Neural progenitor cell (in vitro differentiated cells): ENCODE measurements around the gene EFCAB8.

Experiments
- EZH2 ChIP-seq: fragments of 200-600 bp; sonication (generic); IDR thresholded peaks from 2 replicates; pipeline ENCODE4 v1.6.1; 2017; ENCODE audit warnings: antibody characterized with exemption, mild to moderate bottlenecking, moderate library complexity
- EZH2phosphoT487 ChIP-seq: fragments of 200-600 bp; sonication (generic); IDR thresholded peaks from 2 replicates; pipeline ENCODE4 v1.6.1; 2017; ENCODE audit warnings: antibody characterized with exemption
- TF ChIP-seq, protein P1 (sequence below): fragments of 200-600 bp; sonication (generic); IDR thresholded peaks from 2 replicates; pipeline ENCODE4 v1.5.1; 2017; ENCODE audit warnings: antibody characterized with exemption, mild to moderate bottlenecking

DNA sequence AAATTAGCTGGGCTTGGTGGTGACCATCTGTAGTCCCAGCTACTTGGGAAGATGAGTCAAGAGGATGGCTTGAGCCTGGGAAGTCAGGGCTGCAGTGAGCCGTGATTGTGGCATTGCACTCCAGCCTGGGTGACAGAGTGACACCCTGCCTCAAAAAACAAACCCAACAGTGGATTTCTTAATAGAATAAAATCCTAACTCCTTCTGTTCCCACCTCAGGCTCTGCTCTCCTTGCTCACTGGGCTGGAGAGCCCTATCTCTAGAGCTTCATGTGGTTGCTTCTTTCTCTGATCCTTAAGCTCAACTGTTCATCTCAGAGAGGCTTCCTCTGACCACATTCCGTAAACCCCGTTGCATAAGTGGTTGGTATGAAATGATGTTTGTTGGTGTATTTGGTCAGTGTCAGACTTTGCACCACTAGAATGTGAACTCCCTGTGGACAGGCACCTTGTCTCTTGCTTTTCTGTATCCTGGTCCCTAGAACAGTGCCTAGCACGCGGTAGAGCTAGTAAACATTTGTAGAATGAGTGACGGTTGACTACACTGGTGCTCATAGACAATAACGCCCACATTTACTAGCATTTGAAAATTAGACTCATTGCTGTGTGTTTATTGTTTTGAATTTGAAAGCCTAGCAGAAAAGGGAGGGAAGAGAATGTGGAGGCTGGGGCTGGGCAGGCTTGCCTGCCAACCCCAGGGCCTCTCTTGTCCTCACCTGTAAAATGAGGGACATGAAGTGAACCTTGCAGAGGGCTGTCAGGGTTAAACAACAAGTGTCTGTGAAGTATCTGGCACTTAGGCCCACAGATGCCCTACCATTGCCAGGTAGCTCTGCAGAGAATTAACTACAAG is 34.8 kb upstream of the EFCAB8 start:
- TF ChIP-seq, protein P1, sequence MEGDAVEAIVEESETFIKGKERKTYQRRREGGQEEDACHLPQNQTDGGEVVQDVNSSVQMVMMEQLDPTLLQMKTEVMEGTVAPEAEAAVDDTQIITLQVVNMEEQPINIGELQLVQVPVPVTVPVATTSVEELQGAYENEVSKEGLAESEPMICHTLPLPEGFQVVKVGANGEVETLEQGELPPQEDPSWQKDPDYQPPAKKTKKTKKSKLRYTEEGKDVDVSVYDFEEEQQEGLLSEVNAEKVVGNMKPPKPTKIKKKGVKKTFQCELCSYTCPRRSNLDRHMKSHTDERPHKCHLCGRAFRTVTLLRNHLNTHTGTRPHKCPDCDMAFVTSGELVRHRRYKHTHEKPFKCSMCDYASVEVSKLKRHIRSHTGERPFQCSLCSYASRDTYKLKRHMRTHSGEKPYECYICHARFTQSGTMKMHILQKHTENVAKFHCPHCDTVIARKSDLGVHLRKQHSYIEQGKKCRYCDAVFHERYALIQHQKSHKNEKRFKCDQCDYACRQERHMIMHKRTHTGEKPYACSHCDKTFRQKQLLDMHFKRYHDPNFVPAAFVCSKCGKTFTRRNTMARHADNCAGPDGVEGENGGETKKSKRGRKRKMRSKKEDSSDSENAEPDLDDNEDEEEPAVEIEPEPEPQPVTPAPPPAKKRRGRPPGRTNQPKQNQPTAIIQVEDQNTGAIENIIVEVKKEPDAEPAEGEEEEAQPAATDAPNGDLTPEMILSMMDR = no peak
- TF ChIP-seq EZH2phosphoT487 (no peak), EZH2 (no peak)
